Tibial nerve (tissue), 4 donors: ENCODE measurements around the gene PORCN.
"Not testable (repeated sequence)": the region's sequence is repeated elsewhere in the genome, so short reads cannot be mapped to it uniquely, and the experiment has no call there.

Experiments used
- CTCF ChIP-seq, 5 experiments: fragments of 200-600 bp in 3 of 5; fragments of 450-650 bp in 2 of 5; sonication (generic) in 3 of 5; IDR thresholded peaks; one replicate each; pipeline ENCODE4 v1.5.1; 2016 to 2019; ENCODE audit warnings: antibody characterized with exemption in 5 of 5, mild to moderate bottlenecking in 3 of 5, moderate library complexity in 2 of 5
- EP300 ChIP-seq, 2 donors: sonication (generic); formaldehyde crosslinking; IDR thresholded peaks; one replicate each; pipeline ENCODE4 v1.6.1; 2017; ENCODE audit warnings: antibody characterized with exemption in 2 of 2, mild to moderate bottlenecking in 1 of 2
- POLR2A ChIP-seq, 2 donors: fragments of 450-650 bp; IDR thresholded peaks; one replicate each; pipeline ENCODE4 v1.6.1; 2017; ENCODE audit warnings: antibody characterized with exemption in 2 of 2, mild to moderate bottlenecking in 2 of 2, moderate library complexity in 2 of 2

- TF ChIP-seq EP300, CTCF, POLR2A (IDR thresholded peaks at IDR 0.05): not testable (repeated sequence)
Observed at GRCh38 chrX:48525853-48526252, 17.1 kb downstream of the PORCN start.
